Adrenal gland (tissue), 12 donors: Measurements from ENCODE around the gene BNC2. TPM values are rescaled to one million over a fixed set of nuclear protein-coding genes. Genes with fewer than 3 reads are reported as not detected.

Experiments used
- DNase-seq, 7 donors: peaks; one replicate each; pipeline ENCODE4 v3.0.0-alpha.2; 2019 to 2020
- H3K27ac ChIP-seq, 5 donors: fragments of 200-600 bp; sonication (generic) in 4 of 5; 1 replicate in 3 of 5; 2 replicates in 2 of 5; pipeline versions ENCODE4 v1.5.1 to v1.8.0; 2016 to 2020; ENCODE audit warnings: mild to moderate bottlenecking in 1 of 5
- H3K27me3 ChIP-seq: fragments of 200-600 bp; 2 replicates; pipeline ENCODE4 v1.8.0; 2021
- H3K36me3 ChIP-seq, 2 donors: fragments of 200-600 bp; replicated peaks in 1 of 2; 1 replicate in 1 of 2; 2 replicates in 1 of 2; pipeline versions ENCODE4 v1.5.1 to v1.8.0; 2018 to 2022
- H3K4me1 ChIP-seq, 2 donors: fragments of 200-600 bp; replicated peaks in 1 of 2; 1 replicate in 1 of 2; 2 replicates in 1 of 2; pipeline versions ENCODE4 v1.5.1 to v1.8.0; 2018 to 2021
- H3K4me3 ChIP-seq, 4 donors: fragments of 200-600 bp; sonication (generic) in 3 of 4; one replicate each; pipeline ENCODE4 v1.5.1; 2016 to 2018
- H3K9me3 ChIP-seq, 3 donors: fragments of 200-600 bp; sonication (generic) in 1 of 3; replicated peaks in 1 of 3; 1 replicate in 2 of 3; 2 replicates in 1 of 3; pipeline versions ENCODE4 v1.5.1 to v1.8.0; 2016 to 2021
- CTCF ChIP-seq, 6 experiments: fragments of 450-650 bp in 4 of 6; fragments of 200-600 bp in 2 of 6; sonication (generic) in 1 of 6; IDR thresholded peaks; 1 replicate in 5 of 6; 2 replicates in 1 of 6; pipeline versions ENCODE4 v1.5.1 to v1.8.0; 2016 to 2021; ENCODE audit warnings: antibody characterized with exemption in 6 of 6, mild to moderate bottlenecking in 2 of 6, moderate library complexity in 1 of 6
- POLR2A ChIP-seq, 2 donors: fragments of 450-650 bp; IDR thresholded peaks; one replicate each; pipeline ENCODE4 v1.6.1; 2017; ENCODE audit warnings: antibody characterized with exemption in 2 of 2, mild to moderate bottlenecking in 2 of 2, moderate library complexity in 1 of 2
- WGBS, 4 donors: extraction: QIAGEN DNeasy Blood & Tissue Kit in 2 of 4; methylation state at CpG; one replicate each; pipeline versions ENCODE4 v1.1.5 to v1.1.7; 2013 to 2017; 5-methylcytosine and 5-hydroxymethylcytosine counted together
- intact Hi-C, 2 donors: fragments of 100-400 bp; cut with DNase I; formaldehyde crosslinking; loops; one replicate each; pipeline versions ENCODE4 v1.14.1 to v1.15.0; 2022 to 2023
- polyA plus RNA-seq, 3 donors: library from polyadenylated mRNA; stranded (reverse); fragments of 200-250 nt in 2 of 3; fragments of 350-450 nt in 1 of 3; fragmentation: Illumina TruSeq in 1 of 3; extraction: RNeasy Lipid Tissue Mini Kit (QIAGEN cat#74804) in 1 of 3; gene quantifications; one replicate each; pipeline ENCODE4 v1.2.3, GENCODE V29; 2013 to 2014
- total RNA-seq, 9 donors: library from RNA; depleted of rRNA in 4 of 9; stranded (reverse); fragments of >200 nt in 4 of 9; fragments of 120-200 nt in 1 of 9; fragmentation: NEBNext Ultra II Directional in 1 of 9; extraction: Animal tissue kit (Norgen Biotek cat#: 25700) in 1 of 9; gene quantifications; one replicate each; pipeline versions ENCODE4 v1.1.0 to v1.2.4, GENCODE V29; 2013 to 2023
- donor health status: healthy with polysubstance abuse.
- donor health status: Bipolar disorder and iron deficiency.
- donor health status: DM: yes; HTN: yes; CAD: no.
- donor health status: DM: no; HTN: no; CAD: no.
- donor health status: DM: no; HTN: no; CAD: no.
- donor health status: DM: yes; HTN: yes; CAD: no.

The BNC2 gene
- total and polyA plus RNA-seq, 12 donors: 1.1 to 11.1 (median 5.0) TPM

- intact Hi-C loops: no loop called here
- TF ChIP-seq CTCF (IDR thresholded peaks at IDR 0.05) (no peak), POLR2A (IDR thresholded peaks at IDR 0.05) (no peak)
- H3K4me3 ChIP-seq: no peak overlapping the region
- 60 to 66% (median 62%) methylated on average over 10 of the region's 10 CpGs for WGBS, 4 donors
- no peaks in the 10 kb centered on the region for H3K27me3 ChIP-seq
- H3K9me3 ChIP-seq: no peaks in the 10 kb centered on the region
- H3K27ac ChIP-seq: no peak overlapping the region
- no peaks in the 10 kb centered on the region for H3K36me3 ChIP-seq
- H3K4me1 ChIP-seq: no peaks in the 10 kb centered on the region
- no peak for DNase-seq
Measured at GRCh38 chr9:16679327-16679821, 191.1 kb downstream of the BNC2 start.

- 76 to 90% (median 85%) methylated on average over 3 of the region's 3 CpGs for WGBS, 4 donors
- Histone ChIP-seq H3K27ac (no peak overlapping the region), H3K36me3 (no peaks in the 10 kb centered on the region)
Measured at GRCh38 chr9:16676519-16676918, 194.0 kb downstream of the BNC2 start.

GRCh38 chr9:16675131-16675530, 195.3 kb downstream of the BNC2 start:
- no peak for TF ChIP-seq CTCF (IDR thresholded peaks at IDR 0.05)
- no peak for TF ChIP-seq POLR2A (IDR thresholded peaks at IDR 0.05)
- Histone ChIP-seq H3K9me3 (no peaks in the 10 kb centered on the region), H3K27ac (no peak overlapping the region), H3K27me3 (no peaks in the 10 kb centered on the region), H3K4me3 (no peak overlapping the region), H3K4me1 (no peaks in the 10 kb centered on the region), H3K36me3 (no peaks in the 10 kb centered on the region)
- WGBS, 4 donors: 95 to 97% (median 96%) methylated on average over 5 of the region's 5 CpGs
- no peak for DNase-seq
- intact Hi-C loops: no loop called here

More at GRCh38 chr9:16676519-16676918, 194.0 kb downstream of the BNC2 start:
- TF ChIP-seq POLR2A (IDR thresholded peaks at IDR 0.05): no peak
- no peak for TF ChIP-seq CTCF (IDR thresholded peaks at IDR 0.05)
- H3K9me3 ChIP-seq: no peaks in the 10 kb centered on the region
- no peak for DNase-seq
- intact Hi-C loops: no loop called here
- no peaks in the 10 kb centered on the region for H3K4me1 ChIP-seq
- H3K27me3 ChIP-seq: no peaks in the 10 kb centered on the region
- H3K4me3 ChIP-seq: no peak overlapping the region

- no peak for DNase-seq
- H3K27ac ChIP-seq: no peak overlapping the region
- intact Hi-C loops: no loop called here
- H3K4me1 ChIP-seq: no peaks in the 10 kb centered on the region
- TF ChIP-seq POLR2A (IDR thresholded peaks at IDR 0.05): no peak
- no peak for TF ChIP-seq CTCF (IDR thresholded peaks at IDR 0.05)
- H3K9me3 ChIP-seq: no peaks in the 10 kb centered on the region
- no peak overlapping the region for H3K4me3 ChIP-seq
- no peaks in the 10 kb centered on the region for H3K36me3 ChIP-seq
- no peaks in the 10 kb centered on the region for H3K27me3 ChIP-seq
Measured at GRCh38 chr9:16673171-16673570, 197.3 kb downstream of the BNC2 start.
